OCI-LY7 (cell line): Measurements from ENCODE around the gene ARTN. TPM values are rescaled to one million over a fixed set of nuclear protein-coding genes. Genes with fewer than 3 reads are reported as not detected.

ENCODE experiments used
- Bru-seq: library from RNA; stranded (reverse); fragments of 400-500 nt; gene quantifications from one replicate; lab custom pipeline; 2021; lab: Mats Ljungman, UMichigan
- BruChase-seq, 2 experiments: library from RNA; stranded (reverse); fragments of 400-500 nt; gene quantifications; one replicate each; lab custom pipeline; 2021; lab: Mats Ljungman, UMichigan
- BruUV-seq: library from RNA; stranded (reverse); fragments of 400-500 nt; replicated peaks from 2 replicates; lab custom pipeline; 2021; lab: Mats Ljungman, UMichigan
- CTCF ChIA-PET: fragments of 300-600 bp; sonication (Branson Sonifier 250); formaldehyde crosslinking; loops from one replicate; lab custom pipeline; 2022; ENCODE audit warnings: antibody characterized with exemption; ENCODE audit not compliant: unreplicated experiment; lab: Charles Lee
- POLR2A ChIA-PET: fragments of 300-600 bp; sonication (Branson Sonifier 250); formaldehyde crosslinking; loops from one replicate; lab custom pipeline; 2022; ENCODE audit warnings: antibody characterized with exemption; lab: Charles Lee
- DNase-seq: peaks from one replicate; pipeline ENCODE4 v3.0.0-alpha.2; 2015; ENCODE audit warnings: low spot score
- H2AFZ ChIP-seq: fragments of 200-600 bp; sonication (generic), shearing (Covaris generic); 2 replicates; pipeline ENCODE4 v1.6.1; 2014; ENCODE audit warnings: mild to moderate bottlenecking, antibody characterized with exemption, low read length, moderate library complexity
- H3K27ac ChIP-seq: fragments of 200-600 bp; sonication (generic); 2 replicates; pipeline ENCODE4 v1.5.1; 2014; ENCODE audit warnings: mixed run types, low read depth, mild to moderate bottlenecking, moderate library complexity, low read length, inconsistent platforms; ENCODE audit not compliant: poor library complexity, severe bottlenecking
- H3K36me3 ChIP-seq: fragments of 200-600 bp; sonication (generic); 2 replicates; pipeline ENCODE4 v1.6.1; 2014; ENCODE audit warnings: mild to moderate bottlenecking, antibody characterized with exemption, low read length, moderate library complexity, mixed read lengths; ENCODE audit not compliant: insufficient read depth
- H3K4me1 ChIP-seq: fragments of 200-600 bp; sonication (generic); 2 replicates; pipeline ENCODE4 v1.5.1; 2014; ENCODE audit warnings: mild to moderate bottlenecking, low read length; ENCODE audit not compliant: insufficient read depth, poor library complexity, severe bottlenecking
- H3K4me2 ChIP-seq: fragments of 200-600 bp; sonication (generic); 2 replicates; pipeline ENCODE4 v1.6.1; 2014; ENCODE audit warnings: mild to moderate bottlenecking, low read length
- H3K4me3 ChIP-seq: fragments of 200-600 bp; sonication (generic); 2 replicates; pipeline ENCODE4 v1.5.1; 2014; ENCODE audit warnings: mild to moderate bottlenecking, low read depth, low read length; ENCODE audit not compliant: poor library complexity, severe bottlenecking
- H3K79me2 ChIP-seq: fragments of 200-600 bp; sonication (generic); 2 replicates; pipeline ENCODE4 v1.6.1; 2016; ENCODE audit warnings: low read depth, mild to moderate bottlenecking, low read length, moderate library complexity, mixed read lengths; ENCODE audit not compliant: insufficient read depth
- H3K9me2 ChIP-seq: fragments of 200-600 bp; sonication (generic); 2 replicates; pipeline ENCODE4 v1.6.1; 2016; ENCODE audit warnings: mild to moderate bottlenecking, low read length, mixed read lengths; ENCODE audit not compliant: insufficient read depth
- H3K9me3 ChIP-seq: fragments of 200-600 bp; sonication (generic); 2 replicates; pipeline ENCODE4 v1.6.1; 2014; ENCODE audit warnings: mild to moderate bottlenecking, mixed run types, low read length, mixed read lengths
- H4K20me1 ChIP-seq: fragments of 200-600 bp; sonication (generic); 2 replicates; pipeline ENCODE4 v1.6.1; 2014; ENCODE audit warnings: mild to moderate bottlenecking, antibody characterized with exemption, low read length, moderate library complexity, mixed read lengths; ENCODE audit not compliant: insufficient read depth
- CTCF ChIP-seq: fragments of 200-600 bp; sonication (generic); conservative IDR thresholded peaks from 2 replicates; pipeline ENCODE4 v1.5.1; 2014; ENCODE audit warnings: mild to moderate bottlenecking, antibody characterized with exemption, low read length, moderate library complexity, mixed read lengths
- EZH2phosphoT487 ChIP-seq: fragments of 200-600 bp; sonication (generic); IDR thresholded peaks from 2 replicates; pipeline ENCODE4 v1.6.1; 2018; ENCODE audit warnings: low read depth, borderline replicate concordance, mild to moderate bottlenecking, mixed run types, antibody characterized with exemption, low read length, moderate library complexity, mixed read lengths
- intact Hi-C: fragments of 100-400 bp; cut with micrococcal nuclease; formaldehyde crosslinking; loops from one replicate; pipeline ENCODE4 v1.10.0; 2022; ENCODE audit not compliant: unreplicated experiment
- long read RNA-seq: library from polyadenylated mRNA; stranded (forward); transcript quantifications from one replicate; pipeline ENCODE4 v2.0.0, GENCODE V29; 2022
- total RNA-seq, 2 experiments: library from RNA; depleted of rRNA in 1 of 2; stranded (reverse); fragments of >200 nt in 1 of 2; shearing (Covaris generic) in 1 of 2; gene quantifications; 2 replicates each; pipeline ENCODE4 v1.2.3, GENCODE V29; 2014 to 2022

The ARTN gene
- total RNA-seq (2014; rRNA removed; shearing (Covaris generic)) (0.44 TPM in 1 of 2 replicates, not detected in the other), total RNA-seq (2022) (1.2 and 1.8 TPM in 2 replicates), Bru-seq, nascent RNA (percentile 31 among the genes with signal in this experiment), BruChase-seq, experiment 1, labeled RNA remaining after a 6-hour chase (percentile 27 among the genes with signal in this experiment), BruChase-seq, experiment 2, labeled RNA remaining after a 2-hour chase (percentile 37 among the genes with signal in this experiment)
- long read RNA-seq, result 0 reads

DNA sequence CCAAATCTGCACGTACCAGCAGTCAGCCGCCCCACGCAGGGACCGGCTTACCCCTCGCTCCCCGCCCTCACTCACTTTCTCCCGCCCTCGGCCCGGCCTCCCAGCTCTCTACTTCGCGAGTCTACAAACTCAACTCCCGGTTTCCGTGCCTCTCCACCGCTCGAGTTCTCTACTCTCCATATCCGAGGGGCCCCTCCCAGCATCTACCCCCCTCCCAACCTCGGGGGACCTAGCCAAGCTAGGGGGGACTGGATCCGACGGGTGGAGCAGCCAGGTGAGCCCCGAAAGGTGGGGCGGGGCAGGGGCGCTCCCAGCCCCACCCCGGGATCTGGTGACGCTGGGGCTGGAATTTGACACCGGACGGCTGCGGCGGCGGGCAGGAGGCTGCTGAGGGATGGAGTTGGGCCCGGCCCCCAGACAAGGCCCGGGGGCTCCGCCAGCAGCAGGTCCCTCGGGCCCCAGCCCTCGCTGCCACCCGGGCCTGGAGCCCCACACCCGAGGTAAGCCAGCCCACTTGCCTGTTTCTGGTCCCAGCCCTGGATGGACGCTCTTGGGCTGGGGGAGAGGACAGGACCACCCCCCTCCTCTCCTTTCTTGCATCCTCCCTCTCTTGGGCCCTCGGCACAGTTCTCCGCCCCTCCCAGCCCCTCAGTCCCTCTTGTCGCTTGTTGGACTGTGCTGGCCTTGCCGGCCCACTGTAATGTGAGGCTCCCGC is at the start of gene ARTN:
Gene ARTN (plus strand): TSS at position 416 of the 715 bp plus-strand sequence. CDS start 1,856 bp downstream, outside the sequence.
- no peaks in the 10 kb centered on the region for H3K79me2 ChIP-seq
- H4K20me1 ChIP-seq, result no peaks in the 10 kb centered on the region
- intact Hi-C loops, result loop anchor here (1.0 to 5.0 kb wide), 4 partner anchors 96 to 706 kb away; no protein-coding TSS in a partner anchor
- no peak for DNase-seq
- no peaks in the 10 kb centered on the region for H3K36me3 ChIP-seq
- no peak within 1 kb of the TSS for H3K27ac ChIP-seq
- H3K9me3 ChIP-seq, result no peaks in the 10 kb centered on the region
- ChIA-PET POLR2A (interaction anchor here (1.2 kb wide), 1 partner anchor 168 kb away, joined by 3 read pairs; no protein-coding TSS in a partner anchor), CTCF (interaction anchor here (0.8 to 2.2 kb wide), 5 partner anchors 10 to 170 kb away, joined by 3 to 40 read pairs (median 4); no protein-coding TSS in a partner anchor)
- no peaks in the 10 kb centered on the region for H3K9me2 ChIP-seq
- H3K4me2 ChIP-seq, result peak within 1 kb of the TSS; percentile 17; the same call in 1 of the 2 replicates
- no peaks in the 10 kb centered on the region for H3K4me1 ChIP-seq
- no peak within 1 kb of the TSS for H2AFZ ChIP-seq
- TF ChIP-seq EZH2phosphoT487 (no peak), CTCF (no peak)
- H3K4me3 ChIP-seq, result no peak within 1 kb of the TSS
- no TSS peak for BruUV-seq

GRCh38 chr1:43885279-43885801 is 48.3 kb upstream of the ARTN start:
- no peaks in the 10 kb centered on the region for H3K79me2 ChIP-seq
- no peak for DNase-seq
- H3K9me3 ChIP-seq, result no peaks in the 10 kb centered on the region
- no peaks in the 10 kb centered on the region for H4K20me1 ChIP-seq
- H2AFZ ChIP-seq, result no peak overlapping the region
- BruUV-seq, result no TSS peak
- POLR2A ChIA-PET, result no interaction called here
- TF ChIP-seq EZH2phosphoT487, result no peak
- no peak overlapping the region for H3K4me3 ChIP-seq
- H3K27ac ChIP-seq, result no peak overlapping the region
- CTCF ChIA-PET, result no interaction called here
- intact Hi-C loops, result no loop called here
- H3K4me1 ChIP-seq, result no peaks in the 10 kb centered on the region
- H3K9me2 ChIP-seq, result no peaks in the 10 kb centered on the region
- no peak overlapping the region for H3K4me2 ChIP-seq
- H3K36me3 ChIP-seq, result no peaks in the 10 kb centered on the region

DNA sequence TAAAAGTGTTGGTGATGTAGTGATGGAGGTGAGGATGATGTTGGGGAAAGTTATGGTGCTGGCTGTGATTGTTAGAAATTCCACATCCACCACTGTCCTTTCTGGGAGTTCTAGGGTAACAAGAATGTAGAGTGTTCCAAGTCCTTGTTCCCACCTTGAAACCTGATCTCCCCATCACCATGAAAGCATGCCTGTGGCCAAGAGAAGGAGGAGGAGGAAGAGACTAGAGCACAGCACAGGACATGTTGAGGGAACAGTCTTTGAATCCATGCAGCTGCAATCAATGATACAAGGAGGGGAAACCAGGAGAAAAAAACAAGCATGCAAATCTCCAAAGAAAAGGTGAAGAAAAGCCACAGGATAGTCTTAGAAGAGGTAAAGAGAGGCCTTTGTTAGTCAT is 45.9 kb upstream of the ARTN start:
- Histone ChIP-seq H3K4me2 (no peak overlapping the region), H3K4me3 (no peak overlapping the region), H2AFZ (no peak overlapping the region), H3K4me1 (no peaks in the 10 kb centered on the region), H3K9me3 (no peaks in the 10 kb centered on the region), H3K27ac (no peak overlapping the region), H3K79me2 (no peaks in the 10 kb centered on the region), H4K20me1 (no peaks in the 10 kb centered on the region), H3K9me2 (no peaks in the 10 kb centered on the region), H3K36me3 (no peaks in the 10 kb centered on the region)
- BruUV-seq, result no TSS peak
- POLR2A ChIA-PET, result no interaction called here
- CTCF ChIA-PET, result no interaction called here
- DNase-seq, result no peak
- TF ChIP-seq CTCF, result no peak
- no peak for TF ChIP-seq EZH2phosphoT487
- intact Hi-C loops, result no loop called here
